ENCODE measurements around the gene MBP.

MBP gene

GRCh38 chr18:77074431-77074830, 58.2 kb downstream of the MBP start:
- H3K27me3 ChIP-seq (ENCODE audit: low read depth, low read length), result no peaks in the 10 kb centered on the region
- H3K4me3 ChIP-seq (ENCODE audit: low read depth in 1 of 2, low read length in 2 of 2), result no peak overlapping the region
- H3K4me1 ChIP-seq (ENCODE audit: control insufficient read depth in 1 of 2, insufficient read depth in 2 of 2, low read length in 2 of 2), result peaks cover 20 to 22% of the 10 kb centered on the region in 2 donors
- no peak overlapping the region for H3K27ac ChIP-seq (ENCODE audit: low read length)
- H3K36me3 ChIP-seq (ENCODE audit: control insufficient read depth in 1 of 2, insufficient read depth in 2 of 2, low read length in 2 of 2), result peaks cover 0 to 5% of the 10 kb centered on the region in 2 donors
- H3K9me3 ChIP-seq (ENCODE audit: control insufficient read depth in 1 of 2, low read length in 2 of 2), result no peaks in the 10 kb centered on the region

- H3K27me3 ChIP-seq (ENCODE audit: low read depth, low read length), result no peaks in the 10 kb centered on the region
- H3K4me3 ChIP-seq (ENCODE audit: low read depth in 1 of 2, low read length in 2 of 2), result no peak overlapping the region
- no peaks in the 10 kb centered on the region for H3K9me3 ChIP-seq (ENCODE audit: control insufficient read depth in 1 of 2, low read length in 2 of 2)
- H3K36me3 ChIP-seq (ENCODE audit: control insufficient read depth in 1 of 2, insufficient read depth in 2 of 2, low read length in 2 of 2), result peaks cover 0 to 5% of the 10 kb centered on the region in 2 donors
- peaks cover 20 to 31% of the 10 kb centered on the region in 2 donors for H3K4me1 ChIP-seq (ENCODE audit: control insufficient read depth in 1 of 2, insufficient read depth in 2 of 2, low read length in 2 of 2)
- H3K27ac ChIP-seq (ENCODE audit: low read length), result no peak overlapping the region
Measured at GRCh38 chr18:77073336-77074093, 59.1 kb downstream of the MBP start.

- Histone ChIP-seq H3K4me1 (ENCODE audit: control insufficient read depth in 1 of 2, insufficient read depth in 2 of 2, low read length in 2 of 2) (peaks cover 25 to 39% of the 10 kb centered on the region in 2 donors), H3K27ac (ENCODE audit: low read length) (peak overlapping the region; percentile 47), H3K9me3 (ENCODE audit: control insufficient read depth in 1 of 2, low read length in 2 of 2) (no peaks in the 10 kb centered on the region)
Measured at GRCh38 chr18:77072566-77072965, 60.0 kb downstream of the MBP start.

GRCh38 chr18:77071711-77072292, 60.8 kb downstream of the MBP start:
- H3K27ac ChIP-seq (ENCODE audit: low read length), result peak overlapping the region; percentile 47
- no peak overlapping the region for H3K4me3 ChIP-seq (ENCODE audit: low read depth in 1 of 2, low read length in 2 of 2)
- H3K36me3 ChIP-seq (ENCODE audit: control insufficient read depth in 1 of 2, insufficient read depth in 2 of 2, low read length in 2 of 2), result peaks cover 0 to 5% of the 10 kb centered on the region in 2 donors
- H3K4me1 ChIP-seq (ENCODE audit: control insufficient read depth in 1 of 2, insufficient read depth in 2 of 2, low read length in 2 of 2), result peaks cover 25 to 44% of the 10 kb centered on the region in 2 donors
- H3K27me3 ChIP-seq (ENCODE audit: low read depth, low read length), result no peaks in the 10 kb centered on the region
- no peaks in the 10 kb centered on the region for H3K9me3 ChIP-seq (ENCODE audit: control insufficient read depth in 1 of 2, low read length in 2 of 2)

More at GRCh38 chr18:77072566-77072965, 60.0 kb downstream of the MBP start:
- no peak overlapping the region for H3K4me3 ChIP-seq (ENCODE audit: low read depth in 1 of 2, low read length in 2 of 2)
- H3K27me3 ChIP-seq (ENCODE audit: low read depth, low read length), result no peaks in the 10 kb centered on the region
- peaks cover 0 to 5% of the 10 kb centered on the region in 2 donors for H3K36me3 ChIP-seq (ENCODE audit: control insufficient read depth in 1 of 2, insufficient read depth in 2 of 2, low read length in 2 of 2)

GRCh38 chr18:77071061-77071460, 61.5 kb downstream of the MBP start:
- Histone ChIP-seq H3K4me3 (ENCODE audit: low read depth in 1 of 2, low read length in 2 of 2) (no peak overlapping the region), H3K4me1 (ENCODE audit: control insufficient read depth in 1 of 2, insufficient read depth in 2 of 2, low read length in 2 of 2) (peaks cover 25 to 48% of the 10 kb centered on the region in 2 donors), H3K9me3 (ENCODE audit: control insufficient read depth in 1 of 2, low read length in 2 of 2) (no peaks in the 10 kb centered on the region), H3K36me3 (ENCODE audit: control insufficient read depth in 1 of 2, insufficient read depth in 2 of 2, low read length in 2 of 2) (peaks cover 0 to 5% of the 10 kb centered on the region in 2 donors), H3K27ac (ENCODE audit: low read length) (peak overlapping the region; percentile 18), H3K27me3 (ENCODE audit: low read depth, low read length) (no peaks in the 10 kb centered on the region)

- H3K4me1 ChIP-seq (ENCODE audit: control insufficient read depth in 1 of 2, insufficient read depth in 2 of 2, low read length in 2 of 2), result peaks cover 25 to 48% of the 10 kb centered on the region in 2 donors
- H3K4me3 ChIP-seq (ENCODE audit: low read depth in 1 of 2, low read length in 2 of 2), result no peak overlapping the region
- peaks cover 0 to 5% of the 10 kb centered on the region in 2 donors for H3K36me3 ChIP-seq (ENCODE audit: control insufficient read depth in 1 of 2, insufficient read depth in 2 of 2, low read length in 2 of 2)
- peak overlapping the region; percentile 18 for H3K27ac ChIP-seq (ENCODE audit: low read length)
- no peaks in the 10 kb centered on the region for H3K27me3 ChIP-seq (ENCODE audit: low read depth, low read length)
- H3K9me3 ChIP-seq (ENCODE audit: control insufficient read depth in 1 of 2, low read length in 2 of 2), result no peaks in the 10 kb centered on the region
Measured at GRCh38 chr18:77070627-77071026, 62.0 kb downstream of the MBP start.

GRCh38 chr18:77069931-77070330, 62.7 kb downstream of the MBP start:
- Histone ChIP-seq H3K27me3 (ENCODE audit: low read depth, low read length) (no peaks in the 10 kb centered on the region), H3K36me3 (ENCODE audit: control insufficient read depth in 1 of 2, insufficient read depth in 2 of 2, low read length in 2 of 2) (peaks cover 1 to 4% of the 10 kb centered on the region in 2 donors), H3K4me1 (ENCODE audit: control insufficient read depth in 1 of 2, insufficient read depth in 2 of 2, low read length in 2 of 2) (peaks cover 24 to 48% of the 10 kb centered on the region in 2 donors), H3K4me3 (ENCODE audit: low read depth in 1 of 2, low read length in 2 of 2) (no peak overlapping the region), H3K27ac (ENCODE audit: low read length) (peak overlapping the region; percentile 59), H3K9me3 (ENCODE audit: control insufficient read depth in 1 of 2, low read length in 2 of 2) (no peaks in the 10 kb centered on the region)

GRCh38 chr18:77069482-77069881, 63.1 kb downstream of the MBP start:
- H3K9me3 ChIP-seq (ENCODE audit: control insufficient read depth in 1 of 2, low read length in 2 of 2), result no peaks in the 10 kb centered on the region
- H3K27ac ChIP-seq (ENCODE audit: low read length), result peak overlapping the region; percentile 59
- no peaks in the 10 kb centered on the region for H3K27me3 ChIP-seq (ENCODE audit: low read depth, low read length)
- peaks cover 20 to 45% of the 10 kb centered on the region in 2 donors for H3K4me1 ChIP-seq (ENCODE audit: control insufficient read depth in 1 of 2, insufficient read depth in 2 of 2, low read length in 2 of 2)
- no peak overlapping the region for H3K4me3 ChIP-seq (ENCODE audit: low read depth in 1 of 2, low read length in 2 of 2)
- H3K36me3 ChIP-seq (ENCODE audit: control insufficient read depth in 1 of 2, insufficient read depth in 2 of 2, low read length in 2 of 2), result peaks cover 0 to 4% of the 10 kb centered on the region in 2 donors

- H3K27ac ChIP-seq (ENCODE audit: low read length), result peak overlapping the region; percentile 59
- peaks cover 16 to 40% of the 10 kb centered on the region in 2 donors for H3K4me1 ChIP-seq (ENCODE audit: control insufficient read depth in 1 of 2, insufficient read depth in 2 of 2, low read length in 2 of 2)
- H3K27me3 ChIP-seq (ENCODE audit: low read depth, low read length), result no peaks in the 10 kb centered on the region
- H3K4me3 ChIP-seq (ENCODE audit: low read depth in 1 of 2, low read length in 2 of 2), result no peak overlapping the region
- peaks cover 0 to 4% of the 10 kb centered on the region in 2 donors for H3K36me3 ChIP-seq (ENCODE audit: control insufficient read depth in 1 of 2, insufficient read depth in 2 of 2, low read length in 2 of 2)
- H3K9me3 ChIP-seq (ENCODE audit: control insufficient read depth in 1 of 2, low read length in 2 of 2), result no peaks in the 10 kb centered on the region
Measured at GRCh38 chr18:77068321-77069312, 64.0 kb downstream of the MBP start.

- Histone ChIP-seq H3K27me3 (ENCODE audit: low read depth, low read length) (no peaks in the 10 kb centered on the region), H3K9me3 (ENCODE audit: control insufficient read depth in 1 of 2, low read length in 2 of 2) (no peaks in the 10 kb centered on the region), H3K27ac (ENCODE audit: low read length) (peak overlapping the region; percentile 59), H3K36me3 (ENCODE audit: control insufficient read depth in 1 of 2, insufficient read depth in 2 of 2, low read length in 2 of 2) (peaks cover 4% of the 10 kb centered on the region in 2 donors), H3K4me3 (ENCODE audit: low read depth in 1 of 2, low read length in 2 of 2) (no peak overlapping the region), H3K4me1 (ENCODE audit: control insufficient read depth in 1 of 2, insufficient read depth in 2 of 2, low read length in 2 of 2) (peaks cover 20 to 49% of the 10 kb centered on the region in 2 donors)
Measured at GRCh38 chr18:77067291-77068061, 65.1 kb downstream of the MBP start.
